ENCODE results near the gene MEG3.

DNA sequence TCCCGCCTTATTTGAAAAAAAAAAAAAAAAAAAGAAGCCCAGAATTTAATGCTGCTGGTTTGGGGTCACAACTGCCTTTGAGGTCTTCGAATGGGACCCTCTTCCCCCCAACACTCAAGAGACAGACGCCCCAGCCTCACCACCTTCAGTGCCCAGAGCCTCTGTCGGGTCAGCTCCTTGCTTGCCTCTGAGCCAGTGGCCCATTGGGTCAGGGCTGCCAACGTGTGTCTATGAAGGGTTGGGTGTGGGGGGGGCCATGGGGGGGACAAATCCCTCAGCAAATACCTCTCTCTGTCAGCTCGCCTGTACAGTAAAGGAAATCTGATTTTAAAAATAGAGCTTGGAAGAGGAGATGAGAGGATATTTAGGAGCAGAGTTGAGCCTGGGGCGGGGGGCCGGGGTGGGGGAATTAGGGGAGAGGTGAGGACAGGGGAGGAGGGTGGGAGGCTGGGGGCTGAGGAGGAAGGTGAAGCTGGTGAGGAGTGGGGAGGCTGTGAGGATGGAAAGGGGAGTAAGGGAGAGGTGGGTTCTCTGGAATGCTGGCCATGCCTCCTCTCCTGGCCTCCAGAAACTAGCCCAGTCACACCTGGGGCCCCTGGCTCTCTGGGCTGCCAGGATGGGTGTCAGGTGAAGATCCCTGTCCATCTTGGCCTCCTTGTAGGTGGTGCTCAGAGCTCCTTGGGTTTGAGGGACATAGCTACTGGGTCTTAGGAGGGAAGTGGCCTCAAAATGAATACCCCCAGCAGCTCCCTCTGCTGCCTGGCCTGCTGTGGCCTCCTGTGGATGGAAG, 64.3 kb downstream of the MEG3 start:
- TF ChIP-seq CTCF (IDR thresholded peaks at IDR 0.05) (no peak), POLR2A (IDR thresholded peaks at IDR 0.05) (no peak)

Data from adrenal gland (tissue), 5 donors.